ENCODE results near the gene TP53INP2. TPM values are rescaled to one million over a fixed set of nuclear protein-coding genes. Genes with fewer than 3 reads are reported as not detected.

The TP53INP2 gene
- total and polyA plus RNA-seq, 2 donors (not counting 3 experiments of a cell fraction or from before 2014, with no cell fraction given), result 18.3 to 30.5 TPM

- CTCF ChIA-PET, result interaction anchor here (0.8 to 4.9 kb wide), 3 partner anchors 10 to 229 kb away, joined by 3 to 23 read pairs (median 3); no protein-coding TSS in a partner anchor
- no peaks in the 10 kb centered on the region for H4K20me1 ChIP-seq (replicated peaks; ENCODE audit: control insufficient read depth, extremely low read depth, insufficient read depth, low read length)
- intact Hi-C loops (cut with micrococcal nuclease), result no loop called here
- no peaks in the 10 kb centered on the region for H3K9me3 ChIP-seq (replicated peaks; ENCODE audit: control insufficient read depth, insufficient read depth, low read length)
- H2AFZ ChIP-seq (ENCODE audit: low read depth, low read length), result no peak overlapping the region
- H3K9ac ChIP-seq (replicated peaks; ENCODE audit: extremely low read depth, insufficient read depth, low read length), result no peak overlapping the region
- DNase-seq (ENCODE audit: low read depth, low spot score), result no peak
- H3K9me1 ChIP-seq (replicated peaks; ENCODE audit: control insufficient read depth, extremely low read depth, insufficient read depth, low read length), result no peaks in the 10 kb centered on the region
- peaks cover 6 to 17% of the 10 kb centered on the region in 2 experiments for H3K36me3 ChIP-seq (ENCODE audit: control insufficient read depth in 2 of 2, extremely low read depth in 1 of 2, insufficient read depth in 2 of 2, low read length in 2 of 2)
- H3K79me2 ChIP-seq (ENCODE audit: control insufficient read depth, insufficient read depth, low read length), result no peaks in the 10 kb centered on the region
- BruUV-seq (replicated peaks), result no TSS peak
- no peaks in the 10 kb centered on the region for H3K27me3 ChIP-seq (ENCODE audit: control insufficient read depth in 2 of 2, insufficient read depth in 2 of 2, low read length in 2 of 2)
- no peak overlapping the region for H3K4me3 ChIP-seq (replicated peaks in 1 of 3; ENCODE audit: insufficient read depth in 1 of 3, low read depth in 1 of 3, low read length in 3 of 3)
- no peaks in the 10 kb centered on the region for H3K4me1 ChIP-seq (ENCODE audit: control insufficient read depth, extremely low read depth, insufficient read depth, low read length)
- dilution Hi-C loops (cut with MboI; ENCODE audit: extremely low pct_ligation_motif_present, low sequenced_read_pairs), result no loop called here
- no peak for FAIRE-seq
- TF ChIP-seq, protein P1, sequence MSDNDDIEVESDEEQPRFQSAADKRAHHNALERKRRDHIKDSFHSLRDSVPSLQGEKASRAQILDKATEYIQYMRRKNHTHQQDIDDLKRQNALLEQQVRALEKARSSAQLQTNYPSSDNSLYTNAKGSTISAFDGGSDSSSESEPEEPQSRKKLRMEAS (IDR thresholded peaks at IDR 0.05; ENCODE audit: insufficient read depth, insufficient read length), result no peak
- TF ChIP-seq FOS (IDR thresholded peaks at IDR 0.05; ENCODE audit: borderline replicate concordance, insufficient read depth, low read length) (no peak), MYC (IDR thresholded peaks at IDR 0.05; ENCODE audit: low read depth, low read length) (no peak), GATA2 (IDR thresholded peaks at IDR 0.05; ENCODE audit: insufficient read depth, insufficient read length, low read depth, low read length) (no peak), POLR2A (IDR thresholded peaks at IDR 0.05; ENCODE audit: low read depth, low read length) (no peak), JUN (IDR thresholded peaks at IDR 0.05; ENCODE audit: borderline replicate concordance, insufficient read depth, insufficient read length, low read depth) (no peak), EZH2 (IDR thresholded peaks at IDR 0.05; ENCODE audit: borderline replicate concordance, low read depth, low read length, severe bottlenecking) (no peak)
- TF ChIP-seq, protein P2, sequence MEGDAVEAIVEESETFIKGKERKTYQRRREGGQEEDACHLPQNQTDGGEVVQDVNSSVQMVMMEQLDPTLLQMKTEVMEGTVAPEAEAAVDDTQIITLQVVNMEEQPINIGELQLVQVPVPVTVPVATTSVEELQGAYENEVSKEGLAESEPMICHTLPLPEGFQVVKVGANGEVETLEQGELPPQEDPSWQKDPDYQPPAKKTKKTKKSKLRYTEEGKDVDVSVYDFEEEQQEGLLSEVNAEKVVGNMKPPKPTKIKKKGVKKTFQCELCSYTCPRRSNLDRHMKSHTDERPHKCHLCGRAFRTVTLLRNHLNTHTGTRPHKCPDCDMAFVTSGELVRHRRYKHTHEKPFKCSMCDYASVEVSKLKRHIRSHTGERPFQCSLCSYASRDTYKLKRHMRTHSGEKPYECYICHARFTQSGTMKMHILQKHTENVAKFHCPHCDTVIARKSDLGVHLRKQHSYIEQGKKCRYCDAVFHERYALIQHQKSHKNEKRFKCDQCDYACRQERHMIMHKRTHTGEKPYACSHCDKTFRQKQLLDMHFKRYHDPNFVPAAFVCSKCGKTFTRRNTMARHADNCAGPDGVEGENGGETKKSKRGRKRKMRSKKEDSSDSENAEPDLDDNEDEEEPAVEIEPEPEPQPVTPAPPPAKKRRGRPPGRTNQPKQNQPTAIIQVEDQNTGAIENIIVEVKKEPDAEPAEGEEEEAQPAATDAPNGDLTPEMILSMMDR (IDR thresholded peaks at IDR 0.05; ENCODE audit: extremely low read depth in 1 of 2, insufficient read depth in 1 of 2, low read depth in 1 of 2, low read length in 2 of 2), result no peak
- H3K27ac ChIP-seq (ENCODE audit: insufficient read depth, low read depth, low read length), result no peak overlapping the region
- POLR2A ChIA-PET, result no interaction called here
- H3K4me2 ChIP-seq (ENCODE audit: insufficient read depth, low read length), result no peak overlapping the region
Observed at GRCh38 chr20:34751453-34751852, 47.3 kb downstream of the TP53INP2 start.
